ENCODE results near the gene ACVR2B. TPM values are rescaled to one million over a fixed set of nuclear protein-coding genes. Genes with fewer than 3 reads are reported as not detected.

ACVR2B gene
- total RNA-seq, 1 experiment from 2014 or later, result 18.3 TPM

- CTCF ChIA-PET, result no interaction called here
- intact Hi-C loops (cut with micrococcal nuclease), result no loop called here
- no peak for ATAC-seq
Measured at GRCh38 chr3:38421679-38422336, 31.9 kb upstream of the ACVR2B start.

More at GRCh38 chr3:38421679-38422336, 31.9 kb upstream of the ACVR2B start:
- Histone ChIP-seq H3K36me3 (ENCODE audit: control insufficient read depth in 1 of 2, insufficient read depth in 2 of 2, low read length in 2 of 2) (no peaks in the 10 kb centered on the region), H4K20me1 (ENCODE audit: insufficient read depth) (no peaks in the 10 kb centered on the region), H3K9me2 (ENCODE audit: insufficient read depth) (no peaks in the 10 kb centered on the region), H3K4me3 (replicated peaks in 1 of 2; ENCODE audit: low read depth in 1 of 2, low read length in 2 of 2) (no peak overlapping the region), H3K4me1 (ENCODE audit: control insufficient read depth in 1 of 2, insufficient read depth in 2 of 2, low read length in 2 of 2) (no peaks in the 10 kb centered on the region), H3K9me3 (ENCODE audit: control insufficient read depth in 1 of 2, insufficient read depth in 1 of 2, low read depth in 1 of 2, low read length in 2 of 2) (no peaks in the 10 kb centered on the region), H2AFZ (ENCODE audit: low read depth, low read length, poor library complexity, severe bottlenecking) (no peak overlapping the region), H3K27me3 (ENCODE audit: insufficient read depth, low read length) (no peaks in the 10 kb centered on the region), H3K4me2 (ENCODE audit: low read length) (no peak overlapping the region), H3K9ac (ENCODE audit: low read length) (no peak overlapping the region), H3K79me2 (ENCODE audit: insufficient read depth, low read length) (no peaks in the 10 kb centered on the region), H3K27ac (ENCODE audit: low read depth, low read length) (no peak overlapping the region)
- BruUV-seq (replicated peaks), result no TSS peak
- DNase-seq (ENCODE audit: low read depth, low spot score), result no peak
- TF ChIP-seq ATF3 (IDR thresholded peaks at IDR 0.05), result no peak
- TF ChIP-seq CTCF (IDR thresholded peaks at IDR 0.05 in 2 of 3, conservative IDR thresholded peaks at IDR 0.05 in 1 of 3; ENCODE audit: borderline replicate concordance in 1 of 3, insufficient read depth in 1 of 3, low read depth in 2 of 3, low read length in 2 of 3), result no peak
- TF ChIP-seq MAX (IDR thresholded peaks at IDR 0.05), result no peak
- no peak for TF ChIP-seq CBX3 (IDR thresholded peaks at IDR 0.05; ENCODE audit: low read depth)
- TF ChIP-seq FOSL1 (IDR thresholded peaks at IDR 0.05; ENCODE audit: low read depth), result no peak
- no peak for TF ChIP-seq EZH2 (IDR thresholded peaks at IDR 0.05)
- TF ChIP-seq SP1 (IDR thresholded peaks at IDR 0.05; ENCODE audit: low read depth), result no peak
- no peak for TF ChIP-seq EGR1 (IDR thresholded peaks at IDR 0.05; ENCODE audit: low read depth)
- TF ChIP-seq POLR2AphosphoS5 (IDR thresholded peaks at IDR 0.05; ENCODE audit: low read depth, low read length), result no peak
- TF ChIP-seq JUND (IDR thresholded peaks at IDR 0.05), result no peak
- TF ChIP-seq POLR2A (IDR thresholded peaks at IDR 0.05; ENCODE audit: borderline replicate concordance, extremely low read depth, insufficient read depth, insufficient read length), result no peak
- no peak for TF ChIP-seq ZFX (IDR thresholded peaks at IDR 0.05)
- TF ChIP-seq YY1 (IDR thresholded peaks at IDR 0.05; ENCODE audit: extremely low read depth, insufficient replicate concordance, low read depth, low read length), result no peak
- no peak for TF ChIP-seq RAD21 (IDR thresholded peaks at IDR 0.05; ENCODE audit: low read depth)
- no peak for TF ChIP-seq TCF7L2 (IDR thresholded peaks at IDR 0.05; ENCODE audit: borderline replicate concordance, extremely low read depth, insufficient read depth, insufficient read length)
- TF ChIP-seq ZNF274 (IDR thresholded peaks at IDR 0.05; ENCODE audit: low read depth, low read length), result no peak
- no peak for TF ChIP-seq REST (IDR thresholded peaks at IDR 0.05; ENCODE audit: low read depth)
- ChIA-PET POLR2A (no interaction called here), RAD21 (ENCODE audit: low non-redundant PET in 1 of 2, low total read pairs in 2 of 2, uncharacterized antibody in 2 of 2, unreplicated experiment in 2 of 2) (no interaction called here)
